K562 (cell line): ENCODE measurements around the gene NMNAT1. TPM values are rescaled to one million over a fixed set of nuclear protein-coding genes. Genes with fewer than 3 reads are reported as not detected.
A peak's percentile ranks its signal among the peaks of the same experiment; 100 is the strongest.

Experiments used
- ARID1B ChIP-seq: fragments of 450-650 bp; IDR thresholded peaks from 2 replicates; pipeline ENCODE4 v1.6.1; 2016; ENCODE audit warnings: antibody characterized with exemption, mild to moderate bottlenecking, inconsistent platforms
- ARID3B ChIP-seq: fragments of 250-450 bp; sonication (Bioruptor Pico); IDR thresholded peaks from 2 replicates; pipeline ENCODE4 v1.4.0; 2020; ENCODE audit warnings: borderline replicate concordance
- BHLHE40 ChIP-seq: IDR thresholded peaks from 2 replicates; pipeline ENCODE4 v1.6.1; 2011; ENCODE audit warnings: low read length, improper control_type of control experiment
- CCNT2 ChIP-seq: IDR thresholded peaks from 2 replicates; pipeline ENCODE4 v1.6.1; 2011; ENCODE audit warnings: borderline replicate concordance, low read depth, mild to moderate bottlenecking, moderate library complexity, mixed read lengths, low read length; ENCODE audit not compliant: insufficient read length; ENCODE audit errors: extremely low read depth
- CREB1 ChIP-seq, 2 experiments: sonication (generic) in 1 of 2; formaldehyde crosslinking in 1 of 2; IDR thresholded peaks; 2 replicates each; pipeline versions ENCODE4 v1.6.1 to v1.8.0; 2012 to 2022; ENCODE audit warnings: inconsistent platforms in 1 of 2, mild to moderate bottlenecking in 1 of 2, missing genetic modification reagents in 1 of 2, moderate library complexity in 1 of 2
- DDX20 ChIP-seq: fragments of 450-650 bp; IDR thresholded peaks from 2 replicates; pipeline ENCODE4 v1.6.1; 2016; ENCODE audit warnings: missing genetic modification characterization, low read depth, mild to moderate bottlenecking, missing compliant biosample characterization, moderate library complexity
- E2F6 ChIP-seq, 2 experiments: IDR thresholded peaks; 2 replicates each; pipeline ENCODE4 v1.6.1; 2011; ENCODE audit warnings: borderline replicate concordance in 1 of 2, control low read depth in 1 of 2, low read depth in 1 of 2, low read length in 1 of 2, mild to moderate bottlenecking in 1 of 2, mixed read lengths in 1 of 2, moderate library complexity in 1 of 2; ENCODE audit not compliant: insufficient read depth in 1 of 2, insufficient read length in 1 of 2, poor library complexity in 1 of 2, severe bottlenecking in 1 of 2; ENCODE audit errors: extremely low read depth in 1 of 2
- FOXA3 ChIP-seq, 2 experiments: fragments of 450-650 bp in 1 of 2; sonication (generic) in 1 of 2; formaldehyde crosslinking; IDR thresholded peaks in 1 of 2; conservative IDR thresholded peaks in 1 of 2; 2 replicates each; pipeline versions ENCODE4 v1.4.0 to v1.8.0; 2020 to 2022; ENCODE audit warnings: mild to moderate bottlenecking in 2 of 2, missing genetic modification reagents in 1 of 2
- MEF2A ChIP-seq: IDR thresholded peaks from 2 replicates; pipeline ENCODE4 v1.6.1; 2011; ENCODE audit warnings: low read depth, mild to moderate bottlenecking, low read length, moderate library complexity; ENCODE audit not compliant: control insufficient read depth
- MTA3 ChIP-seq: fragments of 450-650 bp; formaldehyde crosslinking; IDR thresholded peaks from 2 replicates; pipeline ENCODE4 v1.6.1; 2017; ENCODE audit warnings: mild to moderate bottlenecking, borderline replicate concordance
- PBX2 ChIP-seq, 2 experiments: IDR thresholded peaks in 1 of 2; conservative IDR thresholded peaks in 1 of 2; 2 replicates each; pipeline ENCODE4 v1.6.1; 2016; ENCODE audit warnings: low read depth in 2 of 2, mild to moderate bottlenecking in 1 of 2, missing compliant biosample characterization in 1 of 2, missing genetic modification characterization in 1 of 2, moderate library complexity in 1 of 2
- PURB ChIP-seq: sonication (generic); formaldehyde crosslinking; IDR thresholded peaks from 2 replicates; pipeline ENCODE4 v1.9.0; 2021; ENCODE audit warnings: low read depth, mild to moderate bottlenecking, missing genetic modification reagents
- RAD51 ChIP-seq: fragments of 450-650 bp; IDR thresholded peaks from 2 replicates; pipeline ENCODE4 v1.7.1; 2016; ENCODE audit warnings: low read depth, mild to moderate bottlenecking, borderline replicate concordance
- TFE3 ChIP-seq: fragments of 450-650 bp; formaldehyde crosslinking; IDR thresholded peaks from 2 replicates; pipeline ENCODE4 v1.4.0; 2020; ENCODE audit warnings: mild to moderate bottlenecking, mixed read lengths
- USF1 ChIP-seq: sonication (generic); formaldehyde crosslinking; IDR thresholded peaks from 2 replicates; pipeline ENCODE4 v1.9.0; 2022; ENCODE audit warnings: mild to moderate bottlenecking, missing genetic modification reagents
- ZNF184 ChIP-seq: sonication (generic); formaldehyde crosslinking; IDR thresholded peaks from 2 replicates; pipeline ENCODE4 v1.5.0; 2020; ENCODE audit warnings: missing genetic modification reagents
- polyA plus RNA-seq, 8 experiments: library from polyadenylated mRNA; depleted of rRNA in 4 of 8; stranded (reverse) in 5 of 8; unstranded in 3 of 8; fragments of >200 nt; fragmentation: Nextera tagmentation in 2 of 8; fragmentation: Illumina TruSeq in 1 of 8; extraction: Ambion mirVana in 2 of 8; extraction: Trizol in 1 of 8; gene quantifications; 2 replicates each; pipeline versions ENCODE4 v1.2.1 to v1.2.3, GENCODE V29; 2011 to 2014; ENCODE audit warnings: inconsistent platforms in 1 of 8, missing spikeins in 1 of 8
- total RNA-seq, 7 experiments: library from RNA; depleted of rRNA in 6 of 7; stranded (reverse); fragments of >200 nt in 6 of 7; fragmentation: Illumina TruSeq in 2 of 7; extraction: Trizol in 2 of 7; gene quantifications; 2 replicates each; pipeline versions ENCODE4 v1.2.1 to v1.2.3, GENCODE V29; 2011 to 2021; ENCODE audit warnings: low replicate concordance in 1 of 7

NMNAT1 gene
- total and polyA plus RNA-seq, 9 of the 15 experiments (the other 6 are each of a cell fraction or from before 2014, with no cell fraction given), result 5.1 to 14.6 (median 12.1) TPM

- TF ChIP-seq PBX2 (CRISPR knock-in tag; IDR thresholded peaks at IDR 0.05; ENCODE audit: low read depth), result no peak
- peak; percentile 57 for TF ChIP-seq PBX2 (tag; conservative IDR thresholded peaks at IDR 0.05; ENCODE audit: low read depth)
- TF ChIP-seq MTA3, result no peak
- TF ChIP-seq BHLHE40, result peak; percentile 89
- peak; percentile 42; the same call in 1 of the 2 replicates for TF ChIP-seq RAD51
- TF ChIP-seq DDX20 (tag), result no peak
- TF ChIP-seq TFE3 (CRISPR knock-in tag), result peak; percentile 36
- TF ChIP-seq USF1 (CRISPR knock-in tag), result peak; percentile 59
- TF ChIP-seq ARID1B, result no peak
- peak in 1 of 2 experiments; percentile 41; a peak in 1 of 4 replicates for TF ChIP-seq FOXA3 (CRISPR knock-in tag; conservative IDR thresholded peaks at IDR 0.05 in 1 of 2, IDR thresholded peaks at IDR 0.05 in 1 of 2)
- TF ChIP-seq PURB (CRISPR knock-in tag), result no peak
- TF ChIP-seq CCNT2, result no peak
- TF ChIP-seq CREB1 (IDR thresholded peaks at IDR 0.05), result no peak
- TF ChIP-seq CREB1 (CRISPR knock-in tag; IDR thresholded peaks at IDR 0.05), result no peak
- peak in 1 of 2 experiments; percentile 9 for TF ChIP-seq E2F6 (IDR thresholded peaks at IDR 0.05; ENCODE audit: borderline replicate concordance in 1 of 2, extremely low read depth in 1 of 2, insufficient read depth in 1 of 2, insufficient read length in 1 of 2, low read depth in 1 of 2, low read length in 1 of 2, poor library complexity in 1 of 2, severe bottlenecking in 1 of 2)
- no peak for TF ChIP-seq ZNF184 (CRISPR knock-in tag)
- TF ChIP-seq MEF2A, result no peak
- no peak for TF ChIP-seq ARID3B (CRISPR knock-in tag)
These were observed 42.9 kb upstream of the NMNAT1 start (continued) for GRCh38 chr1:9900142-9901043.
